SH-SY5Y (cell line): Measurements from ENCODE around the gene DEFB131B.
"Not testable (repeated sequence)": the region's sequence is repeated elsewhere in the genome, so short reads cannot be mapped to it uniquely, and the experiment has no call there.

Source experiments
- GATA2 ChIP-seq: IDR thresholded peaks from 2 replicates; pipeline ENCODE4 v1.6.1; 2011; ENCODE audit warnings: mild to moderate bottlenecking, low read depth, low read length
- GATA3 ChIP-seq: IDR thresholded peaks from 2 replicates; pipeline ENCODE4 v1.6.1; 2011; ENCODE audit warnings: low read depth, mild to moderate bottlenecking, low read length, moderate library complexity

- TF ChIP-seq GATA2, GATA3: not testable (repeated sequence)
These were observed 45.4 kb upstream of the DEFB131B start, which contains the start of gene DEFB108B for GRCh38 chr11:71832811-71833210.
